Panc1 (cell line): Measurements from ENCODE around the gene DGKG. TPM values are rescaled to one million over a fixed set of nuclear protein-coding genes. Genes with fewer than 3 reads are reported as not detected.

Experiments used
- ATAC-seq: fragments of 200-7000 bp; cut with Tn5 transposase; 2 replicates; pipeline ENCODE4 v1.9.1; 2020; ENCODE audit warnings: mild to moderate bottlenecking, moderate library complexity
- BruUV-seq: library from RNA; stranded (reverse); fragments of 400-500 nt; replicated peaks from 2 replicates; lab custom pipeline; 2021; lab: Mats Ljungman, UMichigan
- CTCF ChIA-PET: fragments of 300-600 bp; sonication (Branson Sonifier 250); formaldehyde crosslinking; loops from one replicate; lab custom pipeline; 2022; ENCODE audit warnings: antibody characterized with exemption; lab: Charles Lee
- POLR2A ChIA-PET: fragments of 300-600 bp; sonication (Branson Sonifier 250); formaldehyde crosslinking; loops from one replicate; lab custom pipeline; 2022; ENCODE audit warnings: antibody characterized with exemption; lab: Charles Lee
- DNase-seq: peaks from one replicate; pipeline ENCODE4 v3.0.0-alpha.2; 2010; ENCODE audit warnings: low read depth, low spot score
- H3K27ac ChIP-seq: 2 replicates; pipeline ENCODE4 v1.5.1; 2011; ENCODE audit warnings: mild to moderate bottlenecking, low read length, inconsistent platforms
- H3K27me3 ChIP-seq: fragments of 200-500 bp; sonication (Bioruptor generic); 2 replicates; pipeline ENCODE4 v1.6.0; 2014; ENCODE audit warnings: low read length, inconsistent platforms; ENCODE audit not compliant: control insufficient read depth, insufficient read depth
- H3K36me3 ChIP-seq: fragments of 200-500 bp; sonication (Bioruptor generic); 2 replicates; pipeline ENCODE4 v1.5.1; 2014; ENCODE audit warnings: inconsistent platforms, mild to moderate bottlenecking, low read length, moderate library complexity; ENCODE audit not compliant: control insufficient read depth, insufficient read depth
- H3K4me1 ChIP-seq: 2 replicates; pipeline ENCODE4 v1.5.1; 2011; ENCODE audit warnings: inconsistent platforms, mild to moderate bottlenecking, low read length, moderate library complexity; ENCODE audit not compliant: control insufficient read depth, insufficient read depth
- H3K4me3 ChIP-seq, 2 experiments: 2 replicates each; pipeline ENCODE4 v1.5.1; 2011 to 2012; ENCODE audit warnings: low read depth in 2 of 2, low read length in 2 of 2, mild to moderate bottlenecking in 2 of 2, inconsistent platforms in 1 of 2, moderate library complexity in 1 of 2
- H3K9me3 ChIP-seq: fragments of 200-500 bp; sonication (Bioruptor generic); 2 replicates; pipeline ENCODE4 v1.5.1; 2014; ENCODE audit warnings: low read depth, mild to moderate bottlenecking, inconsistent platforms, low read length, moderate library complexity; ENCODE audit not compliant: control insufficient read depth, insufficient read depth
- POLR2AphosphoS5 ChIP-seq: IDR thresholded peaks from 2 replicates; pipeline ENCODE4 v1.6.1; 2012; ENCODE audit warnings: mild to moderate bottlenecking, low read depth, low read length, moderate library complexity
- REST ChIP-seq, 2 experiments: IDR thresholded peaks; 2 replicates each; pipeline ENCODE4 v1.6.1; 2011 to 2012; ENCODE audit warnings: low read depth in 2 of 2, control low read depth in 1 of 2, low read length in 1 of 2, mild to moderate bottlenecking in 1 of 2, moderate library complexity in 1 of 2; ENCODE audit not compliant: insufficient read depth in 1 of 2
- SIN3A ChIP-seq: IDR thresholded peaks from 2 replicates; pipeline ENCODE4 v1.6.1; 2012; ENCODE audit warnings: low read depth, mild to moderate bottlenecking, low read length, moderate library complexity, borderline replicate concordance; ENCODE audit not compliant: insufficient read depth
- TCF7L2 ChIP-seq: IDR thresholded peaks from 2 replicates; pipeline ENCODE4 v1.6.1; 2011; ENCODE audit warnings: mild to moderate bottlenecking, low read depth, low read length, inconsistent platforms
- in situ Hi-C: cut with HindIII; loops from 2 replicates; pipeline ENCODE4 v1.10.0; 2016; ENCODE audit warnings: low sequenced_read_pairs, low pct_unique_long_range_greater_than_20kb
- intact Hi-C: fragments of 100-400 bp; cut with micrococcal nuclease; formaldehyde crosslinking; loops from one replicate; pipeline ENCODE4 v1.10.0; 2022; ENCODE audit not compliant: unreplicated experiment
- total RNA-seq: library from RNA; stranded (reverse); gene quantifications from one replicate; pipeline ENCODE4 v1.2.1, GENCODE V29; 2021; ENCODE audit not compliant: unreplicated experiment
- TF ChIP-seq, protein P1 (sequence below): fragments of 450-650 bp; IDR thresholded peaks from 2 replicates; pipeline ENCODE4 v1.5.1; 2017; ENCODE audit warnings: mild to moderate bottlenecking

DGKG gene
- total RNA-seq, 1 experiment from 2014 or later = 0.46 TPM

DNA sequence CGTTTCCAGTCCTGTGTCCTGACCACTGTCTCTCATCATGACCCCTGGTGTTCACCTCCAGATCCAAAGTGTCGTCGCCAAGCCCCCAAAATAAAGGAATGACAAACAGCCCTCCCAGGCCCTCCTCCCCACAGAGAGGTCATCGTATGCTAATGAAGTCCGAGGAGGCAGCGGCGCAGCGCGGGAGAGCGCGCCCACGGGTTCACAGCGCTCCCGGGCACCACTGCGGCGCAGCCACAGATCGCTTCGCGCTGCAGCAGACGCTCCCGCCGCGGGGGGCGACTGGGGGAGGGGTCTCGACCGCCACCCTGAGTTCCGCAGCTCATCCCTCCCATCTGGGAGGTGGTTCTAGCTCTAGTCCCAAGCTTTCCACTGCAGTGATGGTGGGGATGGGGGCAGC, 1.3 kb downstream of the DGKG start:
- no peak overlapping the region for H3K27ac ChIP-seq
- ATAC-seq = no peak
- H3K4me1 ChIP-seq = peaks cover 7% of the 10 kb centered on the region; the same call in 1 of the 2 replicates
- no peak for DNase-seq
- intact Hi-C loops (no loop called here), in situ Hi-C loops (no loop called here)
- ChIA-PET CTCF (no interaction called here), POLR2A (no interaction called here)
- H3K4me3 ChIP-seq = no peak overlapping the region
- no peaks in the 10 kb centered on the region for H3K36me3 ChIP-seq
- H3K9me3 ChIP-seq = no peaks in the 10 kb centered on the region
- no peak for TF ChIP-seq TCF7L2
- no peak for TF ChIP-seq SIN3A
- TF ChIP-seq, protein P1, sequence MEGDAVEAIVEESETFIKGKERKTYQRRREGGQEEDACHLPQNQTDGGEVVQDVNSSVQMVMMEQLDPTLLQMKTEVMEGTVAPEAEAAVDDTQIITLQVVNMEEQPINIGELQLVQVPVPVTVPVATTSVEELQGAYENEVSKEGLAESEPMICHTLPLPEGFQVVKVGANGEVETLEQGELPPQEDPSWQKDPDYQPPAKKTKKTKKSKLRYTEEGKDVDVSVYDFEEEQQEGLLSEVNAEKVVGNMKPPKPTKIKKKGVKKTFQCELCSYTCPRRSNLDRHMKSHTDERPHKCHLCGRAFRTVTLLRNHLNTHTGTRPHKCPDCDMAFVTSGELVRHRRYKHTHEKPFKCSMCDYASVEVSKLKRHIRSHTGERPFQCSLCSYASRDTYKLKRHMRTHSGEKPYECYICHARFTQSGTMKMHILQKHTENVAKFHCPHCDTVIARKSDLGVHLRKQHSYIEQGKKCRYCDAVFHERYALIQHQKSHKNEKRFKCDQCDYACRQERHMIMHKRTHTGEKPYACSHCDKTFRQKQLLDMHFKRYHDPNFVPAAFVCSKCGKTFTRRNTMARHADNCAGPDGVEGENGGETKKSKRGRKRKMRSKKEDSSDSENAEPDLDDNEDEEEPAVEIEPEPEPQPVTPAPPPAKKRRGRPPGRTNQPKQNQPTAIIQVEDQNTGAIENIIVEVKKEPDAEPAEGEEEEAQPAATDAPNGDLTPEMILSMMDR = no peak
- TF ChIP-seq POLR2AphosphoS5 = no peak
- TF ChIP-seq REST (IDR thresholded peaks at IDR 0.05; ENCODE audit: insufficient read depth in 1 of 2, low read depth in 2 of 2, low read length in 1 of 2) = no peak
- BruUV-seq = no TSS peak
- H3K27me3 ChIP-seq = peaks cover 60% of the 10 kb centered on the region

DNA sequence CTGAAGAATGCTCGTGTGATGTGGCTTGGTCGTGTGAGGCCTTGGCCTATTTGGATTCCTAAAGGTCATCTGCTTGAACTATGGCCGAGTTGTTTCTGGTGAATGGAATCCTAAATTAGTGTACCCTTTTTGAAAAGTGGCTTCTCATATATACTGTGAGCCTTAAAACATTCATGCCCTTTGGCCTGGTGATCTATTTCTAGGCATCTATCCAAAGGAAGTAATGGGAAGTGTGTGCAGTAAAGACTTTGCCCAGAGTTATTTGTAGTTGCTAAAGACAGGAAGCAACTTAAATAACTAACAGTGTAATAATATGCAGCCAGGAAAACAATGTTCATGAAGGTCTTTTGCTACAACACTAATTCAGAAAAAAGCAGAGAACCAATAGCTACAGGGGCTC, 3.0 kb downstream of the DGKG start:
- POLR2A ChIA-PET = no interaction called here
- CTCF ChIA-PET = no interaction called here
- in situ Hi-C loops = no loop called here
- peaks cover 7% of the 10 kb centered on the region; the same call in 1 of the 2 replicates for H3K4me1 ChIP-seq
- ATAC-seq (no peak), DNase-seq (no peak)
- H3K9me3 ChIP-seq = no peaks in the 10 kb centered on the region
- no peaks in the 10 kb centered on the region for H3K36me3 ChIP-seq
- no TSS peak for BruUV-seq
- no peak overlapping the region for H3K27ac ChIP-seq
- intact Hi-C loops = no loop called here
- no peak overlapping the region for H3K4me3 ChIP-seq
- H3K27me3 ChIP-seq = peaks cover 51% of the 10 kb centered on the region
- TF ChIP-seq, protein P1 = no peak
- TF ChIP-seq REST (IDR thresholded peaks at IDR 0.05; ENCODE audit: insufficient read depth in 1 of 2, low read depth in 2 of 2, low read length in 1 of 2) = no peak
- TF ChIP-seq TCF7L2 = no peak
- no peak for TF ChIP-seq POLR2AphosphoS5
- no peak for TF ChIP-seq SIN3A
